Right lobe of liver (tissue), 6 donors: Measurements from ENCODE around the gene EVI5. TPM values are rescaled to one million over a fixed set of nuclear protein-coding genes. Genes with fewer than 3 reads are reported as not detected.
A peak's percentile ranks its signal among the peaks of the same experiment; 100 is the strongest.
"Not testable (repeated sequence)": the region's sequence is repeated elsewhere in the genome, so short reads cannot be mapped to it uniquely, and the experiment has no call there.

ENCODE experiments used
- ATAC-seq, 4 donors: fragments of 200-7000 bp; cut with Tn5 transposase; one replicate each; pipeline ENCODE4 v1.9.1; 2020; ENCODE audit warnings: mild to moderate bottlenecking in 4 of 4, moderate library complexity in 4 of 4
- DNase-seq, 3 donors: peaks; one replicate each; pipeline ENCODE4 v3.0.0-alpha.2; 2020
- H3K27ac ChIP-seq, 3 donors: fragments of 200-600 bp; one replicate each; pipeline ENCODE4 v1.8.0; 2022
- H3K27me3 ChIP-seq, 2 donors: fragments of 200-600 bp; one replicate each; pipeline ENCODE4 v1.8.0; 2022
- H3K36me3 ChIP-seq, 4 donors: fragments of 200-600 bp; sonication (generic) in 1 of 4; one replicate each; pipeline versions ENCODE4 v1.5.1 to v1.8.0; 2017 to 2022; ENCODE audit warnings: control low read depth in 1 of 4
- H3K4me1 ChIP-seq, 4 donors: fragments of 200-600 bp; sonication (generic) in 1 of 4; one replicate each; pipeline versions ENCODE4 v1.5.1 to v1.8.0; 2017 to 2022; ENCODE audit warnings: control low read depth in 1 of 4
- H3K4me3 ChIP-seq, 3 donors: fragments of 200-600 bp; one replicate each; pipeline ENCODE4 v1.8.0; 2022
- H3K9me3 ChIP-seq, 4 donors: fragments of 200-600 bp; sonication (generic) in 1 of 4; one replicate each; pipeline versions ENCODE4 v1.5.1 to v1.8.0; 2017 to 2022; ENCODE audit warnings: control low read depth in 1 of 4
- CTCF ChIP-seq, 4 donors: fragments of 200-600 bp in 3 of 4; fragments of 450-650 bp in 1 of 4; IDR thresholded peaks; one replicate each; pipeline versions ENCODE4 v1.5.1 to v1.8.0; 2016 to 2022; ENCODE audit warnings: antibody characterized with exemption in 4 of 4, mild to moderate bottlenecking in 2 of 4
- POLR2A ChIP-seq: fragments of 450-650 bp; IDR thresholded peaks from one replicate; pipeline ENCODE4 v1.6.1; 2017; ENCODE audit warnings: antibody characterized with exemption, mild to moderate bottlenecking
- WGBS: methylation state at CpG from one replicate; pipeline ENCODE4 v1.1.6; 2018; ENCODE audit warnings: low coverage, low lambda C conversion rate; ENCODE audit not compliant: insufficient coverage; ENCODE audit errors: missing lambda C conversion rate; 5-methylcytosine and 5-hydroxymethylcytosine counted together
- intact Hi-C, 2 donors: fragments of 100-400 bp; cut with DNase I; formaldehyde crosslinking; loops; one replicate each; pipeline versions ENCODE4 v1.11.2 to v1.14.1; 2022
- total RNA-seq, 6 experiments: library from RNA; depleted of rRNA in 2 of 6; stranded (reverse); fragments of >200 nt in 2 of 6; fragmentation: NEBNext Ultra II Directional in 3 of 6; extraction: Animal tissue kit (Norgen Biotek cat#: 25700) in 3 of 6; gene quantifications; one replicate each; pipeline versions ENCODE4 v1.1.0 to v1.2.4, GENCODE V29; 2016 to 2023
- donor health status: DM: no; HTN: yes; CAD: no.
- donor health status: DM: no; HTN: no; CAD: no.
- donor health status: DM: no; HTN: no; CAD: no.
- donor health status: DM: no; HTN: yes; CAD: no.
- donor health status: DM: no; HTN: yes; CAD: no.

Gene EVI5
- total RNA-seq, 6 experiments from 2014 or later: 12.8 to 27.7 (median 19.0) TPM

DNA sequence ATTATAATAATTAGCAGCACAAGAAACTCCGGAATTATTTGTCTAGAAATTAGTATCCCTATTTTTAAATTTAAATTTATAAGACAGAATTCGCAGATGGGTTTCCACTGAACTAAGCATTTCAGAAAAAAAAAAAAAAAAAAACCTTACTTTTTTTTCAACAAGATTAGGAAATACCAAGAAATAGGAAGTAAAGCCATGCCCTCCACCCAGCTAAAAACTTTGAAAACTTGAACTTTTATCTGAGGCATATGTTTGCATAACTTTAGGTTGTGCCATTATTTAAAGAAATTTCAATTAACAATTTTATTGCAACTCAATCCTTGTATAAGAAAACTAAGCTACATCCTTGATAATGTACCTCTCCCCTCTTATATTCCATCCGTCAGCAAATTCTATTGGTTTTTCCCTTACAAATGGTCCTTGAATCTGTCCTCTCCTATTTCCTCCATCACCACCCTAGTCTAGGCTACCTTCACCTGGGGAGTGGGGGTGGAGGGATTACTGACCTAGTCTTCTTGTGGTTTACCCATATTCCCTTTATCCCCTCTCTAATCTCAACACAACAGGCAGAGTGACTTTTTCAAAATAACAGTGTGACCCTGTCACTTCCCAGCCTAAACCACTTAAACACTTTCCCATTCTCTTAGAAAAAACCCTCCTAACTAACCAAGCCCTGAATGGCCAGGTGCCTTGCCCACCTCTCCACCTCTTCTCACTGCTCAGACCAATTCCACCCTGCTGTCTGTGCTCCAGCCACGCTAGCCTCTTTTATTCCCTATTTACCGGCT, 1.4 kb upstream of the EVI5 start:
- 77% methylated on average over 5 of the region's 5 CpGs for WGBS
- Histone ChIP-seq H3K27ac (peak overlapping the region; percentile 87 to 93 (median 90)), H3K9me3 (no peaks in the 10 kb centered on the region), H3K27me3 (no peaks in the 10 kb centered on the region), H3K4me3 (no peak overlapping the region), H3K36me3 (no peaks in the 10 kb centered on the region), H3K4me1 (peaks cover 0 to 7% (median 2%) of the 10 kb centered on the region in 4 donors)
- intact Hi-C loops: no loop called here
- DNase-seq (no peak), ATAC-seq (no peak)
- no peak for TF ChIP-seq POLR2A
- no peak for TF ChIP-seq CTCF (IDR thresholded peaks at IDR 0.05)

DNA sequence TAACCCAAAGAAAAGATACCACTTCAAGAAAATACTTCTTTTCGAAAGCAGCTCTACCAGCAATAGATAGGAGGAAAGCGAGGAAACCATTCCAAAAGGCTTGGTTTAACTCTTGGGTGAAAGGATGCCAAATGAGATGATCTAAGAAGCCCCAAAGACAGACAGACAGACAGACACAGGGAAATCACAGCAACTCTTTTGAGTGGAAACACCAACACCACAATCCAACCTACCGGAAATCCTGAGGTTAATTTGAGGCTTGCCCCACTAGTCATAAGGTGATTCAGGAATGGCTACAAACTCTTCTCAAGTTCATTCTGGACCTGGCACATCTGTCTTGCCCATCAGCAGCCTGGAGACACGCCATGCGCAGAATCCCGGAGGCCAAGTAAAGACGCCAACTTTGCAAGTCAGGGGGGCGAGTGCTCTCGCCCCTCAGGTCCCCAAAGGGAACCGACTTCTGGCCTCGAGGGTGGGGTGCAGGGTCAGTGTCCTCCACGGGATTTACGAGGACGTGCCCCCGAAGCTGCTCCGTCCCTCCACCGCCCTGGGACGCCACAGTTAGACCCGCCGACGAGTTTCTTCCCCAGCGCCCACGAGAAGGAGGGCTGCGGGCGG, 778 bp downstream of the EVI5 start:
- no peak for TF ChIP-seq CTCF (IDR thresholded peaks at IDR 0.05)
- no peak for TF ChIP-seq POLR2A
- H3K27me3 ChIP-seq: no peaks in the 10 kb centered on the region
- intact Hi-C loops: no loop called here
- peak overlapping the region; percentile 87 to 93 (median 90) for H3K27ac ChIP-seq
- H3K4me3 ChIP-seq: peak overlapping the region; percentile 86 to 91 (median 89)
- no peaks in the 10 kb centered on the region for H3K36me3 ChIP-seq
- ATAC-seq: peak in 2 of 4 donors; percentile 0 to 2
- 21% methylated on average over 4 of the region's 25 CpGs for WGBS
- peak in 1 of 3 donors; percentile 40 for DNase-seq
- peaks cover 0 to 7% (median 2%) of the 10 kb centered on the region in 4 donors for H3K4me1 ChIP-seq
- no peaks in the 10 kb centered on the region for H3K9me3 ChIP-seq

DNA sequence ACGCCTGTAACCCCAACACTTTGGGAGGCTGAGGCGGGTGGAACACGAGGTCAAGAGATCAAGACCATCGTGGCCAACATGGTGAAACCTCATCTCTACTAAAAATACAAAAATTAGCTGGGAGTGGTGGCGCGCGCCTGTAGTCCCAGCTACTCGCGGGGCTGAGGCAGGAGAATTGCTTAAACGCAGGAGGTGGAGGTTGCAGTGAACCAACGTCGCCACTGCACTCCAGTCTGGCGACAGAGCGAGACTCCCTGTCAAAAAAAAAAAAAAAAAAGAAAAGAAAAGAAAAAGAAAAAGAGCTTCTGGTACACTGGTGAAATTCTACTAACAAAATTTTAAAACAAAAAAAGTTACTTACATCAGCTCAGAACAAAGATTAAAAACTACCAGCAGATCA, 1.4 kb downstream of the EVI5 start:
- intact Hi-C loops, ATAC-seq, H3K27me3 ChIP-seq, H3K9me3 ChIP-seq, DNase-seq, H3K36me3 ChIP-seq, H3K4me1 ChIP-seq: not testable (repeated sequence)
- WGBS: 56% methylated on average over 13 of the region's 14 CpGs
- Histone ChIP-seq H3K4me3 (peak overlapping the region; percentile 86 to 91 (median 89)), H3K27ac (peak overlapping the region in 2 of 3 donors; percentile 87 to 93)

DNA sequence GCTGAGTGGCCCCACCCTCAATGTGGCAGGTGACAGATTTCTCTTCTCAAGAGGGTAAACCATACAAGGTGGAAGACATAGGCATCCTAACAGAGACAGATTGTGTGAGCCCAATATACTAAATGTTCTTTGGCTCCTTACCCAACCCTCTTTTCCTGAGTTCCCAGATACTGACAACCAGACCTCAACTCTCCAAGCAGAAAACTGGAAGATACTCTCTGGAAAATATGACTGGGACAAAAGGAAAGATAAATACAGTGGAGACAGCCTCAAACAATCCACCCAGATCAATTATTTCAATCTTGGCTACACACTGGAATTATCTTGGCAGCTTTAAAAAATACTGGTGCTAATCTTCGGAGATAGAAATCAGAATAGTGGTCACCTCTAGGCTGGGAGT, 6.5 kb downstream of the EVI5 start:
- Histone ChIP-seq H3K9me3 (no peaks in the 10 kb centered on the region), H3K36me3 (no peaks in the 10 kb centered on the region), H3K27me3 (no peaks in the 10 kb centered on the region), H3K4me1 (peaks cover 0 to 3% (median 0%) of the 10 kb centered on the region in 4 donors), H3K4me3 (no peak overlapping the region), H3K27ac (no peak overlapping the region)
- DNase-seq (no peak), ATAC-seq (no peak)
- no peak for TF ChIP-seq POLR2A
- TF ChIP-seq CTCF (IDR thresholded peaks at IDR 0.05): no peak
- intact Hi-C loops: no loop called here
- 82% methylated on average over 1 of the region's 1 CpG for WGBS

DNA sequence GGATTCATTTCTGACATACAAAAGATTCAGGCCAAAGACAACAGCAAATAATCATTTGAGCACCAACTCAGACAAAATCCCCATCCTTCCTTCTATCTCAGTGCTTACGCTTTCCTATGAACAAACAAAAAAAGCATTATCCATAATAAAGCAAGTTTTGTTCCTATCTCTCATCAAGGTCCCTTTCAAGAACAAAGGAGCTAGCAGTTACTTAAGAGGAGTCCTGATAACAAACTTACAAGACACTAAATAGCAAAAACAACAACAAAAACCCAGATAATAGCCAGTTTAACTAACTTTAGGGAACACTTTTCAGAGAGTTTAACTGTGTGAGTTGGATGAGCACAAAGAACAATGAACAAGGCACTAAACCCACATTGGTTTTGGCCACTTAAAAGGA, 10.5 kb downstream of the EVI5 start:
- no peak for ATAC-seq
- intact Hi-C loops: no loop called here
- Histone ChIP-seq H3K4me1 (no peaks in the 10 kb centered on the region), H3K9me3 (no peaks in the 10 kb centered on the region), H3K27me3 (no peaks in the 10 kb centered on the region), H3K4me3 (no peak overlapping the region), H3K36me3 (no peaks in the 10 kb centered on the region), H3K27ac (no peak overlapping the region)
- DNase-seq: no peak
- no peak for TF ChIP-seq POLR2A
- no peak for TF ChIP-seq CTCF (IDR thresholded peaks at IDR 0.05)
- WGBS: 65% methylated on average over 1 of the region's 1 CpG

DNA sequence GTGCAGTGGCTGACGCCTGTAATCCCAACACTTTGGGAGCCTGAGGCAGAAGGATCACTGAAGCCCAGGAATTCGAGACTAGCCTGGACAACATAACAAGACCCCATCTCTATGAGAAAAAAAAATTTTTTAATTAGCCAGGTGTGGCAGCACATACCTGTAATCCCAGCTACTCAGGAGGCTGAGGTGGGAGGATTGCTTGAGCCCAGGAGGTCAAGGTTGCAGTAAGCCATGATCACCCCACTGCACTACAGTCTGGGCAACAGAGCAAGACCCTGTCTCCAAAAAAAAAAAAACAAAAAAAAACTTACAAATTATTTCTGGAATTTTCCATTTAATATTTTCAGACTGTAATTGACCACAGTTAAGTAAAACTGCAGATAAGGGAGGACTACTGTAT, 11.2 kb downstream of the EVI5 start:
- intact Hi-C loops, H3K36me3 ChIP-seq, ATAC-seq, H3K27me3 ChIP-seq, H3K27ac ChIP-seq, H3K9me3 ChIP-seq, DNase-seq, H3K4me1 ChIP-seq, H3K4me3 ChIP-seq: not testable (repeated sequence)
- 90% methylated on average over 2 of the region's 2 CpGs for WGBS
